GM19043 (cell line): ENCODE results near the gene LIN7A.

Experiments
- ATAC-seq: cut with Tn5 transposase; IDR thresholded peaks from one replicate; pipeline ENCODE4 v1.9.1; 2021; ENCODE audit warnings: low read depth; ENCODE audit not compliant: unreplicated experiment

Gene LIN7A

GRCh38 chr12:80861641-80862378, 75.9 kb downstream of the LIN7A start:
- no peak for ATAC-seq

GRCh38 chr12:80860928-80861327, 76.8 kb downstream of the LIN7A start:
- ATAC-seq = no peak

- no peak for ATAC-seq
Measured at GRCh38 chr12:80860206-80860605, 77.5 kb downstream of the LIN7A start.

- ATAC-seq = no peak
Measured at GRCh38 chr12:80858356-80858755, 79.4 kb downstream of the LIN7A start.

GRCh38 chr12:80857311-80857710, 80.4 kb downstream of the LIN7A start:
- no peak for ATAC-seq

GRCh38 chr12:80849337-80849736, 88.4 kb downstream of the LIN7A start:
- ATAC-seq = no peak

GRCh38 chr12:80848858-80849257, 88.9 kb downstream of the LIN7A start:
- ATAC-seq = no peak

- ATAC-seq = no peak
Measured at GRCh38 chr12:80847575-80847974, 90.2 kb downstream of the LIN7A start.

GRCh38 chr12:80846952-80847351, 90.8 kb downstream of the LIN7A start:
- ATAC-seq = no peak

- ATAC-seq = no peak
Measured at GRCh38 chr12:80845639-80846038, 92.1 kb downstream of the LIN7A start.

- no peak for ATAC-seq
Measured at GRCh38 chr12:80843969-80844368, 93.8 kb downstream of the LIN7A start.

GRCh38 chr12:80838708-80839107, 99.0 kb downstream of the LIN7A start:
- ATAC-seq = no peak

GRCh38 chr12:80838024-80838658, 99.6 kb downstream of the LIN7A start:
- ATAC-seq = no peak

GRCh38 chr12:80837342-80837978, 100.3 kb downstream of the LIN7A start:
- no peak for ATAC-seq

- ATAC-seq = no peak
Measured at GRCh38 chr12:80834724-80835123, 103.0 kb downstream of the LIN7A start.

- no peak for ATAC-seq
Measured at GRCh38 chr12:80830533-80831088, 107.1 kb downstream of the LIN7A start.

- ATAC-seq = no peak
Measured at GRCh38 chr12:80829767-80830166, 108.0 kb downstream of the LIN7A start.

- no peak for ATAC-seq
Measured at GRCh38 chr12:80825506-80825905, 112.2 kb downstream of the LIN7A start.

- ATAC-seq = no peak
Measured at GRCh38 chr12:80823393-80823792, 114.3 kb downstream of the LIN7A start.

- no peak for ATAC-seq
Measured at GRCh38 chr12:80821513-80822000, 116.2 kb downstream of the LIN7A start.

GRCh38 chr12:80818878-80819277, 118.9 kb downstream of the LIN7A start:
- ATAC-seq = no peak
